GM13977 (cell line): ENCODE results near the gene LSM11.
"Not testable (repeated sequence)": the region's sequence is repeated elsewhere in the genome, so short reads cannot be mapped to it uniquely, and the experiment has no call there.

Experiments used
- DNase-seq: peaks from one replicate; pipeline ENCODE4 v3.0.0; 2012; ENCODE audit warnings: low spot score
- CTCF ChIP-seq: IDR thresholded peaks from 2 replicates; pipeline ENCODE4 v1.5.1; 2012; ENCODE audit warnings: mild to moderate bottlenecking, control low read depth; ENCODE audit not compliant: insufficient read depth; ENCODE audit errors: extremely low read depth, missing control alignments
- in situ Hi-C: fragments of 300-500 bp; cut with MboI; formaldehyde crosslinking; loops from one replicate; pipeline ENCODE4 v1.12.0; 2022; ENCODE audit warnings: low sequenced_read_pairs, low pct_unique_long_range_greater_than_20kb, mixed read lengths, inconsistent platforms; ENCODE audit not compliant: unreplicated experiment

LSM11 gene

DNA sequence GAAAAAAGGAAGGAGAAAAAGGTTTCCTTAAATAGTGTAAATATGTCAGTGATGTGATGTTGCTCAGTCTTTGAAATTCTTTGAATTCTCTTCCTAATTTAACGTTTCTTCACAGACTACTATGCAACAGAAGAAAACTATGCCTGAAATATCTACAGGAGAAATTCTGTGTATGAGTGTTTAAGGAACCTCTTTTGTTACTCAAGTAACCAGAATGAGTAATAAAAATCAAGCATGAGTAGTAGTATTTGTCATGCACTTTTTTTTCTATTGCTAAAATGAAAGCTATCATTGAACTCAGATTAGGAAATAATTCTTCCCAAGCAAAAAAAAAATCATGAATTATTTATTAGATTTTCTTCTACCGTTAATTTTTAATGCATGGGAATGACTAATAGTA is 32.6 kb upstream of the LSM11 start:
- DNase-seq = no peak
- no peak for TF ChIP-seq CTCF
- in situ Hi-C loops = no loop called here

- TF ChIP-seq CTCF = no peak
- in situ Hi-C loops = no loop called here
- DNase-seq = no peak
These were observed 29.5 kb upstream of the LSM11 start for GRCh38 chr5:157713830-157714595.

GRCh38 chr5:157714596-157714864 is 29.0 kb upstream of the LSM11 start:
- no peak for TF ChIP-seq CTCF
- in situ Hi-C loops = no loop called here
- no peak for DNase-seq

DNA sequence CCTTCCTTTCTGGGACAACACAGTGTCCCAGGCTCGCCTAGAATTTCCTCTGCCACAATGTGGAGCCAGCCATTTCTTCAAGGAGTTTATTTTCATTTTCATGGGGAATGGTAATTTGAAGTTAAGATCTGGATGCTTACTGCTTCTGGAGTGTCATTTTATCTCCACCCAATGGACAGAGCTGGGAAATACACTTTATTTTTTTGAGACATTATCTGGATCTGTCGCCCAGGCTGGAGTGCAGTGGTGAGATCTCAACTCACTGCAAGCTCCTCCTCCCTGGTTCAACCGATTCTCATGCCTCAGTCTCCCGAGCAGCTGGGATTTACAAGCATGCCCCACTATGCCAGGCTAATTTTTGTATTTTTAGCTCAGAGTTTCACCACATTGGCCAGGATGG is 25.0 kb upstream of the LSM11 start:
- in situ Hi-C loops = no loop called here
- peak; percentile 31 for DNase-seq
- peak; percentile 47 for TF ChIP-seq CTCF

- in situ Hi-C loops = no loop called here
- no peak for DNase-seq
- TF ChIP-seq CTCF = no peak
These were observed 24.3 kb upstream of the LSM11 start for GRCh38 chr5:157719245-157719644.

DNA sequence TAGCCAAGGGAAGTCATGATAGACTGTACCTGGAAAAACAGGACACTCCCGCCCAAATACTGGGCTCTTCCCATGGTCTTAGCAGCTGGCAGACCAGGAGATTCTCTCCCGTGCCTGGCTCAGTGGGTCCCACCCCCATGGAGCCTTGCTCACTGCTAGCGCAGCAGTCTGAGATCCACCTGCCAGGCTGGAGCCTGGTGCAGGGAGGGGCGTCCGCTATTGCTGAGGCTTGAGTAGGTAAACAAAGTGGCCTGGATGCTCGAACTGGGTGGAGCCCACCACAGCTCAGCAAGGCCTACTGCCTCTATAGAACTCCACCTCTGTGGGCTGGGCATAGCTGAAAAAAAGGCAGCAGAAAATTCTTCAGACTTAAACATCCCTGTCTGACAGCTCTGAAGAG is 22.4 kb upstream of the LSM11 start:
- DNase-seq = no peak
- TF ChIP-seq CTCF = no peak
- in situ Hi-C loops = no loop called here

DNA sequence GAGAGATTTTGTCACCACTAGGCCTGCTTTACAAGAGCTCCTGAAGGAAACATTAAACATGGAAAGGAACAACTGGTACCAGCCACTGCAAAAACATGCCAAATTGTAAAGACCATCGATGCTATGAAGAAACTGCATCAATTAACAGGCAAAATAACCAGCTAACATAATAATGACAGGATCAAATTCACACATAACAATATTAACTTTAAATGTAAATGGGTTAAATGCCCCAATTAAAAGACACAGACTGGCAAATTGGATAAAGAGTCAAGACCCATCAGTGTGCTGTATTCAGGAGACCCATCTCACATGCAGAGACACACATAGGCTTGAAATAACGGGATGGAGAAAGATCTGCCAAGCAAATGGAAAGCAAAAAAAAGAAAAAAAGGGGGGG is 20.6 kb upstream of the LSM11 start:
- DNase-seq, in situ Hi-C loops: not testable (repeated sequence)

- not testable (repeated sequence) for DNase-seq
- in situ Hi-C loops = loop anchor here (25.0 kb wide), 1 partner anchor 389 kb away; a partner anchor contains a TSS
These were observed 16.9 kb upstream of the LSM11 start for GRCh38 chr5:157726607-157727006.

DNA sequence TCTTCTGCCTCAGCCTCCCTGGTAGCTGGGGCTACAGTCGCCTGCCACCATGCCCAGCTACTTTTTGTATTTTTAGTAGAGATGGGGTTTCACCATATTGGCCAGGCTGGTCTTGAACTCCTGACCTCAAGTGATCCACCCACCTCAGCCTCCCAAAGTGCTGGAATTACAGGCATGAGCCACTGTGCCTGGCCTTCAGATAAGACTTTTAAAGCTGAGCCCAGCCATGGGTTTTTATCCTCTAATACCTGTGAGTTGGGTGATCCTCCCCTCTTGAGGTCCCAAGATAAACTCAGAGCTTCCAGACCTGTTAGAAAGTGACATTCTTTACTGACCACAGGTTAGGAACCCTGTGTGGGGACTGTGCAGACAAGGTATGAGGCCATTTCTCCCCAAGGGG is 15.7 kb upstream of the LSM11 start:
- not testable (repeated sequence) for DNase-seq
- in situ Hi-C loops = loop anchor here (25.0 kb wide), 1 partner anchor 391 kb away; a partner anchor contains a TSS
